ENCODE results near the gene CCNG1. TPM values are rescaled to one million over a fixed set of nuclear protein-coding genes. Genes with fewer than 3 reads are reported as not detected.

Gene CCNG1
- total and polyA plus RNA-seq, 2 donors = 102 to 256 TPM

- 80% methylated on average over 1 of the region's 1 CpG for WGBS
- H3K4me3 ChIP-seq (ENCODE audit: low read depth, low read length) = no peak overlapping the region
- H3K4me1 ChIP-seq (ENCODE audit: insufficient read depth) = no peaks in the 10 kb centered on the region
- H3K36me3 ChIP-seq (ENCODE audit: insufficient read depth) = no peaks in the 10 kb centered on the region
- no peak for DNase-seq (ENCODE audit: extremely low spot score)
- H3K27ac ChIP-seq (ENCODE audit: low read depth) = no peak overlapping the region
Measured at GRCh38 chr5:163478982-163479271, 41.5 kb downstream of the CCNG1 start.

- no peak overlapping the region for H3K4me3 ChIP-seq (ENCODE audit: low read depth, low read length)
- 78% methylated on average over 6 of the region's 6 CpGs for WGBS
- H3K4me1 ChIP-seq (ENCODE audit: insufficient read depth) = no peaks in the 10 kb centered on the region
- DNase-seq (ENCODE audit: extremely low spot score) = no peak
- H3K27ac ChIP-seq (ENCODE audit: low read depth) = no peak overlapping the region
- H3K36me3 ChIP-seq (ENCODE audit: insufficient read depth) = no peaks in the 10 kb centered on the region
Measured at GRCh38 chr5:163489055-163489744, 51.8 kb downstream of the CCNG1 start.

- Histone ChIP-seq H3K4me1 (ENCODE audit: insufficient read depth) (no peaks in the 10 kb centered on the region), H3K36me3 (ENCODE audit: insufficient read depth) (no peaks in the 10 kb centered on the region), H3K4me3 (ENCODE audit: low read depth, low read length) (no peak overlapping the region), H3K27ac (ENCODE audit: low read depth) (no peak overlapping the region)
- WGBS = 83% methylated on average over 3 of the region's 3 CpGs
- no peak for DNase-seq (ENCODE audit: extremely low spot score)
Measured at GRCh38 chr5:163489745-163490075, 52.3 kb downstream of the CCNG1 start.

Small RNAs within 50 kb of the gene (small RNA-seq; reads per million reads assigned to genes)
- gene AC008723.1 = not detected

Other genes starting within 250 kb of the CCNG1 start
- gene NUDCD2, start 22.5 kb downstream of the CCNG1 start, total RNA-seq = 13.1 TPM
- gene NUDCD2, start 22.5 kb downstream of the CCNG1 start, polyA plus RNA-seq = 12.9 TPM
- gene HMMR, start 23.0 kb downstream of the CCNG1 start, total RNA-seq = 29.0 TPM
- 0.67 TPM for gene HMMR, start 23.0 kb downstream of the CCNG1 start, polyA plus RNA-seq
- gene MAT2B, start 68.0 kb downstream of the CCNG1 start, total RNA-seq = 61.9 TPM
- gene MAT2B, start 68.0 kb downstream of the CCNG1 start, polyA plus RNA-seq = 58.2 TPM